HEK293 (cell line): ENCODE measurements around the gene SYNE2.

Experiments
- CTCF ChIA-PET: fragments of 350-600 bp; formaldehyde crosslinking; extraction: SDS; loops from one replicate; lab custom pipeline; 2021; ENCODE audit warnings: antibody characterized with exemption; lab: Yijun Ruan, JAX
- POLR2A ChIA-PET: fragments of 300-600 bp; formaldehyde crosslinking; extraction: SDS; loops from one replicate; lab custom pipeline; 2020; ENCODE audit warnings: antibody characterized with exemption, inconsistent platforms; lab: Yijun Ruan, JAX
- H3K27ac ChIP-seq: fragments of 200-500 bp; sonication (Bioruptor generic); 2 replicates; pipeline ENCODE4 v1.5.1; 2014; ENCODE audit warnings: low read depth, low read length, control low read depth, inconsistent platforms; ENCODE audit errors: extremely low read depth
- H3K36me3 ChIP-seq, 2 experiments: fragments of 200-500 bp in 1 of 2; sonication (Bioruptor generic) in 1 of 2; 1 replicate in 1 of 2; 2 replicates in 1 of 2; pipeline ENCODE4 v1.5.1; 2014 to 2017; ENCODE audit warnings: inconsistent platforms in 2 of 2, low read length in 2 of 2; ENCODE audit not compliant: control insufficient read depth in 2 of 2, insufficient read depth in 1 of 2
- H3K4me1 ChIP-seq: fragments of 200-500 bp; sonication (Bioruptor generic); 2 replicates; pipeline ENCODE4 v1.5.1; 2014; ENCODE audit warnings: mild to moderate bottlenecking, low read length, inconsistent platforms; ENCODE audit not compliant: control insufficient read depth, insufficient read depth
- H3K4me3 ChIP-seq: 2 replicates; pipeline ENCODE4 v1.5.1; 2011; ENCODE audit warnings: low read depth, mild to moderate bottlenecking, control low read depth, low read length, moderate library complexity
- H3K9me3 ChIP-seq: fragments of 200-500 bp; sonication (Bioruptor generic); 2 replicates; pipeline ENCODE4 v1.5.1; 2014; ENCODE audit warnings: low read depth, low read length, inconsistent platforms; ENCODE audit not compliant: control insufficient read depth, insufficient read depth
- HOXD13 ChIP-seq: sonication (generic); formaldehyde crosslinking; IDR thresholded peaks from 2 replicates; pipeline ENCODE4 v1.8.0; 2022; ENCODE audit warnings: missing genetic modification reagents, borderline replicate concordance
- KLF17 ChIP-seq: fragments of 450-650 bp; formaldehyde crosslinking; IDR thresholded peaks from 2 replicates; pipeline ENCODE4 v1.5.1; 2016; ENCODE audit warnings: missing biosample characterization, missing genetic modification characterization
- KLF7 ChIP-seq: fragments of 450-650 bp; formaldehyde crosslinking; IDR thresholded peaks from 2 replicates; pipeline ENCODE4 v1.5.1; 2016; ENCODE audit warnings: missing biosample characterization, missing genetic modification characterization, borderline replicate concordance
- KLF9 ChIP-seq: fragments of 450-650 bp; formaldehyde crosslinking; IDR thresholded peaks from 2 replicates; pipeline ENCODE4 v1.5.1; 2016; ENCODE audit warnings: missing biosample characterization, missing genetic modification characterization, low read depth
- SP2 ChIP-seq: fragments of 450-650 bp; formaldehyde crosslinking; IDR thresholded peaks from 2 replicates; pipeline ENCODE4 v1.5.1; 2016; ENCODE audit warnings: missing biosample characterization, missing genetic modification characterization
- ZBTB8A ChIP-seq: fragments of 450-650 bp; formaldehyde crosslinking; IDR thresholded peaks from 2 replicates; pipeline ENCODE4 v1.5.1; 2016; ENCODE audit warnings: missing biosample characterization, missing genetic modification characterization
- ZNF175 ChIP-seq: fragments of 450-650 bp; formaldehyde crosslinking; IDR thresholded peaks from 2 replicates; pipeline ENCODE4 v1.5.1; 2016; ENCODE audit warnings: missing biosample characterization, missing genetic modification characterization
- ZNF19 ChIP-seq: fragments of 450-650 bp; formaldehyde crosslinking; IDR thresholded peaks from 2 replicates; pipeline ENCODE4; 2016; ENCODE audit warnings: missing biosample characterization, missing genetic modification characterization, low read depth
- ZNF248 ChIP-seq: fragments of 450-650 bp; formaldehyde crosslinking; IDR thresholded peaks from 2 replicates; pipeline ENCODE4 v1.5.1; 2017; ENCODE audit warnings: missing biosample characterization, missing genetic modification characterization
- ZNF311 ChIP-seq: fragments of 450-650 bp; formaldehyde crosslinking; IDR thresholded peaks from 2 replicates; pipeline ENCODE4 v1.5.1; 2017; ENCODE audit warnings: missing biosample characterization, missing genetic modification characterization, borderline replicate concordance
- ZNF518A ChIP-seq: fragments of 450-650 bp; formaldehyde crosslinking; conservative IDR thresholded peaks from 2 replicates; pipeline ENCODE4 v1.5.1; 2016; ENCODE audit warnings: low read depth, missing biosample characterization, missing genetic modification characterization
- ZNF521 ChIP-seq: fragments of 450-650 bp; formaldehyde crosslinking; IDR thresholded peaks from 2 replicates; pipeline ENCODE4 v1.5.1; 2017; ENCODE audit warnings: missing biosample characterization, mild to moderate bottlenecking, missing genetic modification characterization
- ZNF548 ChIP-seq: fragments of 450-650 bp; formaldehyde crosslinking; IDR thresholded peaks from 2 replicates; pipeline ENCODE4 v1.5.1; 2016; ENCODE audit warnings: missing biosample characterization, missing genetic modification characterization
- ZNF561 ChIP-seq: fragments of 450-650 bp; IDR thresholded peaks from 2 replicates; pipeline ENCODE4 v1.5.1; 2018; ENCODE audit warnings: missing biosample characterization, missing genetic modification characterization, borderline replicate concordance
- ZNF692 ChIP-seq: fragments of 450-650 bp; formaldehyde crosslinking; IDR thresholded peaks from 2 replicates; pipeline ENCODE4 v1.5.1; 2016; ENCODE audit warnings: missing biosample characterization, missing genetic modification characterization
- ZNF76 ChIP-seq: fragments of 450-650 bp; formaldehyde crosslinking; IDR thresholded peaks from 2 replicates; pipeline ENCODE4; 2016; ENCODE audit warnings: low read depth, missing biosample characterization, missing genetic modification characterization, borderline replicate concordance
- ZNF837 ChIP-seq: fragments of 450-650 bp; formaldehyde crosslinking; IDR thresholded peaks from 2 replicates; pipeline ENCODE4 v1.5.1; 2016; ENCODE audit warnings: missing biosample characterization, missing genetic modification characterization

The SYNE2 gene

GRCh38 chr14:64159588-64159987 lies 306.8 kb downstream of the SYNE2 start (continued):
- TF ChIP-seq KLF17 (tag by site-specific recombination) (no peak), ZBTB8A (tag by site-specific recombination) (no peak), ZNF175 (tag by site-specific recombination) (no peak), KLF9 (tag by site-specific recombination) (no peak)

GRCh38 chr14:64170181-64170580 lies 317.4 kb downstream of the SYNE2 start:
- peaks cover 29 to 61% of the 10 kb centered on the region in 2 experiments for H3K36me3 ChIP-seq
- POLR2A ChIA-PET: no interaction called here
- no peak for TF ChIP-seq ZNF837 (tag by site-specific recombination)
- TF ChIP-seq ZNF518A: no peak
- TF ChIP-seq ZNF19 (tag by site-specific recombination): no peak
- no peak for TF ChIP-seq KLF9 (tag by site-specific recombination)
- TF ChIP-seq ZNF76: no peak
- TF ChIP-seq, all 188 proteins: peak for 0
- CTCF ChIA-PET: interaction anchor here (1.0 kb wide), 1 partner anchor 125 kb away, joined by 3 read pairs; the partner anchor contains the start of gene ESR2
- Histone ChIP-seq H3K27ac (no peak overlapping the region), H3K4me3 (no peak overlapping the region), H3K4me1 (no peaks in the 10 kb centered on the region), H3K9me3 (no peaks in the 10 kb centered on the region)

GRCh38 chr14:64174922-64175782 lies 322.3 kb downstream of the SYNE2 start:
- no peaks in the 10 kb centered on the region for H3K9me3 ChIP-seq
- H3K27ac ChIP-seq: no peak overlapping the region
- H3K4me1 ChIP-seq: no peaks in the 10 kb centered on the region
- CTCF ChIA-PET: interaction anchor here (0.7 kb wide), 1 partner anchor 110 kb away, joined by 3 read pairs; no protein-coding TSS in a partner anchor
- POLR2A ChIA-PET: no interaction called here
- no peak for TF ChIP-seq ZNF248
- no peak for TF ChIP-seq ZNF521 (tag by site-specific recombination)
- no peak for TF ChIP-seq SP2
- TF ChIP-seq HOXD13 (CRISPR knock-in tag): no peak
- TF ChIP-seq ZNF548 (tag by site-specific recombination): no peak
- TF ChIP-seq KLF7 (tag by site-specific recombination): no peak
- TF ChIP-seq ZNF311 (tag by site-specific recombination): no peak
- no peak for TF ChIP-seq ZNF561 (tag by site-specific recombination)
- TF ChIP-seq ZNF692 (tag by site-specific recombination): no peak
- H3K4me3 ChIP-seq: no peak overlapping the region
- H3K36me3 ChIP-seq: peaks cover 8 to 47% of the 10 kb centered on the region in 2 experiments
